Right renal cortex interstitium (tissue), 3 donors: ENCODE data around the gene DIP2C. TPM values are rescaled to one million over a fixed set of nuclear protein-coding genes. Genes with fewer than 3 reads are reported as not detected.
"Not testable (repeated sequence)": the region's sequence is repeated elsewhere in the genome, so short reads cannot be mapped to it uniquely, and the experiment has no call there.

ENCODE experiments used
- DNase-seq, 3 donors: peaks; one replicate each; pipeline ENCODE4 v3.0.0-alpha.2; 2013; ENCODE audit warnings: low read depth in 3 of 3, low spot score in 2 of 3
- polyA plus RNA-seq, 3 donors: library from polyadenylated mRNA; unstranded; fragments of 120-200 nt; gene quantifications; one replicate each; pipeline ENCODE4 v1.2.1, GENCODE V29; 2013; ENCODE audit not compliant: insufficient read length in 3 of 3

The DIP2C gene
- polyA plus RNA-seq, 3 donors: 19.2 to 22.3 (median 21.0) TPM

- DNase-seq: no peak
Observed at GRCh38 chr10:354901-355617, 334.4 kb downstream of the DIP2C start.

GRCh38 chr10:352476-353235 is 336.8 kb downstream of the DIP2C start:
- DNase-seq: no peak

- DNase-seq: no peak
Observed at GRCh38 chr10:351770-352334, 337.6 kb downstream of the DIP2C start.

GRCh38 chr10:350981-351501 is 338.4 kb downstream of the DIP2C start:
- no peak for DNase-seq

GRCh38 chr10:349081-349480 is 340.4 kb downstream of the DIP2C start:
- DNase-seq: no peak

GRCh38 chr10:348456-348855 is 341.0 kb downstream of the DIP2C start:
- DNase-seq: no peak

- DNase-seq: not testable (repeated sequence)
Observed at GRCh38 chr10:347774-348173, 341.7 kb downstream of the DIP2C start.

GRCh38 chr10:347190-347589 is 342.3 kb downstream of the DIP2C start:
- not testable (repeated sequence) for DNase-seq

- no peak for DNase-seq
Observed at GRCh38 chr10:344582-345200, 344.8 kb downstream of the DIP2C start.

GRCh38 chr10:343231-344220 is 345.9 kb downstream of the DIP2C start:
- peak in 1 of 3 donors; percentile 33 for DNase-seq

GRCh38 chr10:341081-341740 is 348.3 kb downstream of the DIP2C start:
- DNase-seq: no peak

GRCh38 chr10:340646-341045 is 348.8 kb downstream of the DIP2C start:
- DNase-seq: no peak

GRCh38 chr10:339038-339391 is 350.5 kb downstream of the DIP2C start:
- DNase-seq: no peak

GRCh38 chr10:338171-339037 is 351.1 kb downstream of the DIP2C start:
- DNase-seq: peak in 1 of 3 donors; percentile 35

GRCh38 chr10:336247-336646 is 353.2 kb downstream of the DIP2C start:
- no peak for DNase-seq

- no peak for DNase-seq
Observed at GRCh38 chr10:335151-335800, 354.2 kb downstream of the DIP2C start.

- no peak for DNase-seq
Observed at GRCh38 chr10:331186-331585, 358.3 kb downstream of the DIP2C start.
